Measurements from ENCODE around the gene MYO16.
"Not testable (repeated sequence)": the region's sequence is repeated elsewhere in the genome, so short reads cannot be mapped to it uniquely, and the experiment has no call there.

The MYO16 gene

GRCh38 chr13:108968566-108968965 is 339.2 kb downstream of the MYO16 start:
- DNase-seq (ENCODE audit: low read depth in 2 of 2): no peak

DNA sequence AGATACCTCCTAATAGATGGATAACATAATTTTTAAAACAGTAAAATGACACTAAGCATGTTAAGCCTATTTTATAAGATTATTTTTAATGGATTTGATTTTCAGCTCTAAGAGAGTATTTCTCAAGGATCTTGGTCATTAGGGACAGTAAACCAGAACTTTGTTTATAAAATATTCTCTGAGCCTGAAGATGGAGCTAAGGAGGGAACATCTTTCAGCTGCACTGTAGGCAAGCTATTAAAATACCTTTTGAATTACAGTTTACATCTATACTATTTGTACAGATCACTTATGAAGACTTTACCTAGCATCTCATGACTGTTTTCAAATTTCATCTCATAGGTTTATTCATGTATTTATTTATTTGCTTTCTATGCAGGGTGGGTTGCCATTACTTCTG is 345.3 kb downstream of the MYO16 start:
- no peak for DNase-seq (ENCODE audit: low read depth in 2 of 2)

GRCh38 chr13:108980237-108980636 is 350.8 kb downstream of the MYO16 start:
- DNase-seq (ENCODE audit: low read depth in 2 of 2): no peak

GRCh38 chr13:108981407-108981806 is 352.0 kb downstream of the MYO16 start:
- DNase-seq (ENCODE audit: low read depth in 2 of 2): no peak

GRCh38 chr13:108983273-108983672 is 353.9 kb downstream of the MYO16 start:
- no peak for DNase-seq (ENCODE audit: low read depth in 2 of 2)

DNA sequence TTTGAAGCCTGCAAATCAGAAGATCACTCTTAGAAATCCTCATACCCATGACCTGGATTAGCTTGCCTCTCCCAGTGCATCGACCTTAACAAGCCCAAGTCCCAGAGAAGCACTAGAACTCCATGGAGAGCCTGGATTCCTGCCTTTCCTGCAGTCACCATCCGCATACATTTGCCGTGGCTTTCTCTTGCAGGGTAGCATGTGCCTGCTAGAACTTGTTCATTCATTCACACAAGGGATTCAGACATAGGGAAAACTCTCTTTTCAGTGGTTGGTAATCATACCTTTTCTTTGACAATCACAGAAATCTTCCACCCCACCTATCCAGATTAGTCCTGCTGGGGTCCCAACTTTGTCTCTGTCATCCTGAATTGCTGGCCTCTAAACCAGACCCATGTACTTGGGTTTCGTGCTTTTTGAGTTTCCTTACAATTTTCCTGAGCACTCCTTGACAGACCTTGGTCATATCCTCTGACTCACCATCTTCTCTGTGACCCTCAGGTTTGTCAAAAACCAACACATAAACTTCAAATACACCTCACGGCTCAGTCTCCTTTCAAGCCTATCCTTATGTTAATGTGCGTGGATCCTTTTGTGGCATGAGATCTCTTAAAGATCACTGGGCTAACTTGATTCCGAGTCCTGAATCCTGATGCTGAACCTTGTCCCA is 355.0 kb downstream of the MYO16 start:
- DNase-seq (ENCODE audit: low read depth in 2 of 2): no peak

DNA sequence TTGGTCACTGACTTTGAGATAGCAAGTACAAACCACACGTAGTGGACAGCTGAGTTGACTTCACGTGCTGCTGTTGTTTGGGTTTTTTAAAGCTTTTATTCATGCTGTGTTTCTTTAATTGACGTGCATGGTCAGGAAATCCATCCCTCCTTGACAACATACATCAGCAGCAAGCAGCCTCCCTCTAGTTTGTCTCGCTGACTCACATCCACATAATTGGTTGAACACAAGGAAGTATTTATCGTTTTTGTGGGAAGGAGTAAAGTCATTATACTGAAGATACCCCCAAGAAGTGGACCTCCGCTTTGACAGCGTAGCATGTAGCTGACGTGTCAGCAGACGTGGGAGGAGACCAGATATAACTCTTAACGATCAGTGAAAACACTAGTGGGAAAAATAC is 355.8 kb downstream of the MYO16 start:
- DNase-seq (ENCODE audit: low read depth in 2 of 2): no peak

- no peak for DNase-seq (ENCODE audit: low read depth in 2 of 2)
These were observed 358.1 kb downstream of the MYO16 start for GRCh38 chr13:108987517-108987916.

- DNase-seq (ENCODE audit: low read depth in 2 of 2): no peak
These were observed 358.5 kb downstream of the MYO16 start for GRCh38 chr13:108987944-108988343.

DNA sequence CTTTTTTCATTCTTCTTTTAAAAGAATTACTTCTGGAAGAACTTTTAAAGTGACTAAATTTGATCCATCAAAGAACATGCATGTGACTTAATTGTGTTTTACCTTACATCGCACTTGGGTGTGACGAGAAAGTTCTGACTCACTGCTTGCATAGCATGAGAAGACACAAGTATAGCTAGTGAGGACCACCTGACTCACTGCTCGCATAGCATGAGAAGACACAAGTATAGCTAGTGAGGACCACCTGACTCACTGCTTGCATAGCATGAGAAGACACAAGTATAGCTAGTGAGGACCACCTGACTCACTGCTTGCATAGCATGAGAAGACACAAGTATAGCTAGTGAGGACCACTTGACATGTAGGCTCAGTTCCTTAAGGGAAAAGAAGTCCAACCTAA is 362.0 kb downstream of the MYO16 start:
- not testable (repeated sequence) for DNase-seq (ENCODE audit: low read depth in 2 of 2)

- no peak for DNase-seq (ENCODE audit: low read depth in 2 of 2)
These were observed 363.9 kb downstream of the MYO16 start for GRCh38 chr13:108993346-108993745.

GRCh38 chr13:108996430-108996829 is 367.0 kb downstream of the MYO16 start:
- DNase-seq (ENCODE audit: low read depth in 2 of 2): no peak

DNA sequence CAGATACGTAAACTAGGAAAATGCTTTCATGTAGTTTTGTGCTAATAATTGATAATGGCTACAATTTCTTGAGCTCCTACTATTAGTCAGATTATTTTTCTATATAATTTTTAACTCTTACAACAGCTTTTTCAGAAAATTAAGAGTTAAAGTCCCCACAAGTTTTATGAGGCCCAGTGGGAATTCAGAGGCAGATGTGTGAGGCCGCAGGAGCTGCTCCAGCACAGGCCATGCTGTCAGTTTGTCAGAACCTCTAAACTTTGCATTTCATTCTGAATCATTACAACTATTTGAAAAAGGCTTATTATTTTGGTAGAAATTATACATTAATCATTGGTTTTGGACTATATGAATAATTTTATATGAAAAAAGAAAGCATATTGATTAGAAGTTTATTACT is 370.8 kb downstream of the MYO16 start:
- DNase-seq (ENCODE audit: low read depth in 2 of 2): no peak

GRCh38 chr13:109002934-109003333 is 373.5 kb downstream of the MYO16 start:
- DNase-seq (ENCODE audit: low read depth in 2 of 2): no peak

GRCh38 chr13:109007946-109008345 is 378.5 kb downstream of the MYO16 start:
- no peak for DNase-seq (ENCODE audit: low read depth in 2 of 2)

DNA sequence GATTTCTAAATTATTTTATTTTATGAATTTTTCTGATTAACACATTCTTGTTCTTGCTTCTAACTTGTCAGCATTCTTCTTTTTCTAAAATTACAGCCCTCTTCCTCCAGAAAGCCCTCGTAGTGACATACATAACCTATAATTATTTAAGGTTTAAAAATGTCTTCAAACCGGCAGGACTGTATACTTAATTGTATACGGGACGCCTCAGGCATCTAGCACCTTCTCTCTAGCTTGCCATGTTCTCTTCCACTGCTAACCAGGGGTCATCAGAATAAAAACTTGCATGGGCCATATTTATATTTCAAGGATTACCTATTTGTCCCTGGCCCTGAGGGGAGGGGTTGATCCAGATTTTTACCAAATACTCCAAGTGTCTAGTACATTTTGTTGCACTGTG is 380.3 kb downstream of the MYO16 start:
- no peak for DNase-seq (ENCODE audit: low read depth in 2 of 2)

GRCh38 chr13:109010912-109011311 is 381.5 kb downstream of the MYO16 start:
- no peak for DNase-seq (ENCODE audit: low read depth in 2 of 2)

DNA sequence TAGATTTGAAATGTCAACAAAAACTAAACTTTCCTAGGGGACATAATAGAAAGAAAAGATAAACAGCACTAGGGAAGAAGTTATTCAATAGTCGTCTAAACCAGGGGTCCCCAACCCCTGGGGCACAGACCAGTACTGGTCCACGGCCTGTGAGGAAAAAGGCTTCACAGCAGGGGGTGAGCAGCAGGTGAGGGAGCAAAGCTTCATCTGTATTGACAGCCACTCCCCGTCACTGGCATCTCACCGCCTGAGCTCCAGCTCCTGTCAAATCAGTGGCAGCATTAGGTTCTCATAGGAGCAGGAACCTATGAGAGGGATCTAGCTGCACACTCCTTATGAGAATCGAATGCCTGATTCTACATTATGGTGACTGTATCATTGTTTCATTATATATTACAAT is 382.7 kb downstream of the MYO16 start:
- DNase-seq (ENCODE audit: low read depth in 2 of 2): no peak

- no peak for DNase-seq (ENCODE audit: low read depth in 2 of 2)
These were observed 392.1 kb downstream of the MYO16 start for GRCh38 chr13:109021558-109021957.

DNA sequence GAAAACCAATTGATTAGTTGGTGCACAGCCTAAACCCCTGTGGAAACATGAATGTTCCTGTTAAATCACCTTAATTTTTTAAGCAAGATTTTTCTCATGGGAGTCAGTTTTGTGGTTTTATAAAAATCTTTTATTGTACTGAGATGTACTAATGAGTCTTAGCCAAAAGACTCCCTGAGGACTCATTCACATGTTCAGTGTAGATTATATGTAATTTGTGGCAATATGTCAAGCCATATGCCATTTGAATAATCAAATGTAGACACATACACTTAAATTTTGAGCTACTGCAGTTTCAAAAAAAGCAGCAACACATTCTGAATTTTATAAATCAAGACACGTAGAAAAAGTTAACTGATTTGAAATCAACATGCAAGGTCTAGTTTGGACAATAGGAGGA is 395.2 kb downstream of the MYO16 start:
- no peak for DNase-seq (ENCODE audit: low read depth in 2 of 2)

- DNase-seq (ENCODE audit: low read depth in 2 of 2): no peak
These were observed 396.9 kb downstream of the MYO16 start for GRCh38 chr13:109026266-109026665.

DNA sequence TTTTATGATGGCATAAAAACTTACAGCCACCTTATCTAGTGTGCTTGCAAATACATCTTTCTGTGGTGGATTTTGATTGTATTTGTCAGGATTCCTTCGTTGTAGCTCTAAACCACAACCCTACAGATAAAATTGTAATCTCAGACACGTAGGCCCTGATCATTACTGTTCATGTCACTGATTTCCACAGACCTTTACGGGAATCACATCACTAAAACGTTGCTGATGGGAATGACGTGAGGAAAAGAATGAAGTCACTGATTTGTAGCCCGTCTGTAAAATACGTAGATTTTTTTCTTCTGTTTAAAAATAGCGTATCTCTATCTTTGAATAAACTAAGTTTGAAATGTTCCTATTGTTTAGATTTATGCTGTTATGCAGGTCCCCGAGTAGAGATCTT is 399.2 kb downstream of the MYO16 start:
- no peak for DNase-seq (ENCODE audit: low read depth in 2 of 2)

DNA sequence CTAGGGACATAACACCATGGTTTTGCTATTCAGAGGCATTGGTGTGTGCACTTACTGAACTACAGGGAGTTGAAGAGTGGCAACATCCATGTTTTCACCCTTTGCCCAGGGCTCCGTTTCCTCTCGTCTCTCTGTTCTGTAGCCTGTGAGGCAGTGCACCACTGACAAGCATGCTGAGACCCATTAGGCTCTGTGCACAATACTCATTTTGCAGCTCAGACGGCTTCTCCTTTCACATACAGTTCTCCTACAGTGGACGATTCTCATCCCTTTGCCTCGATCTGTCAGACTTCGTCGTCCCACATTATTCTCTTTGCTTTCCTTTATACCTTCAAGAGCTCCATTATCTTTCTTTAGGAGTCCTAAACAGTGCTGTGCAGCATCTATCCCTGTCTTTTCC is 403.7 kb downstream of the MYO16 start:
- DNase-seq (ENCODE audit: low read depth in 2 of 2): no peak

DNA sequence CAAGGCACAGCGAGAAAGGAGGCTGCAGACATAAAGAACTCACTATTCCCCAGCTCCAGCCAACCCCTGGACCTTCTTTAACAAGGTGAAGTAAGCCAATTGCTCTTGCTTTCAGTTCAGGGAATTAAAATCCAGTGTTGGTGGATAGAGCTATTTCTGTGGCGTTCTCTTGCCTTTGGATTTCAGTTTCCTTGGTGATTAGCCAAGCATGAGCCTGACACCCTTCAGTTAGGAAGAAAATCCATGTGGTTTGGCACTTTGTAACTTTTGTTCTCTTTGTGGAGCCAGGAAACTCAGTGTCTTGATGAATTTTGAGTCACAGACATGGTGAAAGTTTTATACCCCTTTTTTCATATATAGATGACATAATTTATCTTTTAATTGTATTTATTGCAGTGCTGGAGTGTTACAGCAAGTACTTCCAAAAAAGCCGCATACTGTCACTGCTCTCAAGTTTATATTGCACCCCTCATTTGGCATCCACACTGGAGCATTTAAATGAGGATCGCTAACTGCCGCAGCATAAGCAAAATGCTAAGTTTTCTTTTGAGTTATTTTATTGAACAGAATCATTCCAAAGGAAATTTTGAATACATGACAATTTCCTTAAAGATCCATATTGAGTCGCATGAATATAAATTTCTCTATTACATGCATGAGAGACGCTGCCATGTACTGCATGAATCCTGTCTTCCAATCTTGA is 406.8 kb downstream of the MYO16 start:
- DNase-seq (ENCODE audit: low read depth in 2 of 2): no peak

Data from stimulated activated CD4-positive, alpha-beta T cell treated with anti-CD3 and anti-CD28 coated beads, Interleukin-15, amount 100 ng/mL, for 48 hours (primary cell).